ENCODE measurements around the gene DAZAP2. TPM values are rescaled to one million over a fixed set of nuclear protein-coding genes. Genes with fewer than 3 reads are reported as not detected.
A peak's percentile ranks its signal among the peaks of the same experiment; 100 is the strongest.

Gene DAZAP2
- total and polyA plus RNA-seq, 9 of the 15 experiments (the other 6 are each of a cell fraction or from before 2014, with no cell fraction given) = 116 to 668 (median 227) TPM

DNA sequence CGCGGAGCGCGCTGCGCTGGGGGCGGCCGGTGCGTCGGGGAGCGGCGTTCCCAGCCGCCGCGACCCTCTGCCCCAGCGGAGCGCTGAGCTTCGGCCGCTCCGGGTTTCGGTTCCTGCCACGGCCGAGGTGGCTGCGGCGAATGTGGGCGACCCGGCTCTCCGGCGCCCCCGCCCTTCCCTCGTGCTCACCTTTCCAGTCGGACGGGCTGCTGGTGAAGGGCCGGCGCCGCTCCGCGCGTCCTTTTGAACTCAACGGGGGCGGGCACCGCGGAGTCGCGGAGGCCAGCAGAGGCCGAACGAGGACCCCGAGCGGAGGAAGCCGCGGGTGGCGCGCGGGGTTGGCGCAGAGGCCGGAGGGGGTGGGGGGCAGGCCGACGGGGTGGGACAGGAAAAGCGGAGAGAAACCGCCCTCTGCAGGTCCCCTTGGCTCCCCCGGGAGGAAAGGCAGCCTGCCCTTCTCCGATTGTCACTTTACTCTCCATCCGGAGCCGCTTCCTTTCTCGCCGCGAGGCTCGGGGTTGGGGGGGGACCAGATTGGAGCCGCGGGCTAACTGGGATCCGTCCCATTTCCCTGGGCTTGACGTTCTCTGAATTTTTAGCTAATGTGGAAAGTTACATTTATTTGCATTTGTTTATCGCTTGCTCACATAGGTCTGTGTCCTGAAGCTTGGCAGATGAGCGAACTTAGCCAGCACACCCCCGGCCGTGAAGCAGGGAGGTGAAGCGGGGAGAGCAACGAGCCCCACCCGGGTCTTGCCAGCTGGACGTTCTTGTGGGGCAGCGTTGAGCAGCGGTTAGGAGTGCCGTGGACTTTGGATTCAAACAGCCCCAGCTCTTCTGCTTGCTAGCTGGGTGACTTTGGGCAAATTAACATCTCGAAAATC lies 31.7 kb downstream of the DAZAP2 start, which contains the start of gene SMAGP (continued):
- TF ChIP-seq TSC22D4 (tag; IDR thresholded peaks at IDR 0.05) (no peak), ZNF384 (IDR thresholded peaks at IDR 0.05; ENCODE audit: low read depth, low read length) (no peak), ZNF431 (CRISPR knock-in tag; IDR thresholded peaks at IDR 0.05) (peak; percentile 40; the same call in 1 of the 2 replicates), RBM34 (IDR thresholded peaks at IDR 0.05; ENCODE audit: borderline replicate concordance, insufficient read depth, low read length) (no peak), FOSL1 (tag; conservative IDR thresholded peaks at IDR 0.05) (no peak), EWSR1 (IDR thresholded peaks at IDR 0.05; ENCODE audit: borderline replicate concordance, low read depth, partially characterized antibody) (no peak), SIX5 (IDR thresholded peaks at IDR 0.05; ENCODE audit: borderline replicate concordance in 1 of 2, insufficient read depth in 1 of 2, low read depth in 1 of 2, low read length in 2 of 2) (no peak), MAZ (CRISPR knock-in tag; conservative IDR thresholded peaks at IDR 0.05 in 1 of 2, IDR thresholded peaks at IDR 0.05 in 1 of 2) (peak in 1 of 2 experiments; percentile 83; a peak in 3 of 4 replicates), U2AF2 (optimal IDR thresholded peaks at IDR 0.05; ENCODE audit: low read depth, low read length) (no peak)
- TF ChIP-seq, protein P1, sequence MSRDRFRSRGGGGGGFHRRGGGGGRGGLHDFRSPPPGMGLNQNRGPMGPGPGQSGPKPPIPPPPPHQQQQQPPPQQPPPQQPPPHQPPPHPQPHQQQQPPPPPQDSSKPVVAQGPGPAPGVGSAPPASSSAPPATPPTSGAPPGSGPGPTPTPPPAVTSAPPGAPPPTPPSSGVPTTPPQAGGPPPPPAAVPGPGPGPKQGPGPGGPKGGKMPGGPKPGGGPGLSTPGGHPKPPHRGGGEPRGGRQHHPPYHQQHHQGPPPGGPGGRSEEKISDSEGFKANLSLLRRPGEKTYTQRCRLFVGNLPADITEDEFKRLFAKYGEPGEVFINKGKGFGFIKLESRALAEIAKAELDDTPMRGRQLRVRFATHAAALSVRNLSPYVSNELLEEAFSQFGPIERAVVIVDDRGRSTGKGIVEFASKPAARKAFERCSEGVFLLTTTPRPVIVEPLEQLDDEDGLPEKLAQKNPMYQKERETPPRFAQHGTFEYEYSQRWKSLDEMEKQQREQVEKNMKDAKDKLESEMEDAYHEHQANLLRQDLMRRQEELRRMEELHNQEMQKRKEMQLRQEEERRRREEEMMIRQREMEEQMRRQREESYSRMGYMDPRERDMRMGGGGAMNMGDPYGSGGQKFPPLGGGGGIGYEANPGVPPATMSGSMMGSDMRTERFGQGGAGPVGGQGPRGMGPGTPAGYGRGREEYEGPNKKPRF (IDR thresholded peaks at IDR 0.05; ENCODE audit: low read depth, low read length) = no peak
- TF ChIP-seq, protein P2, sequence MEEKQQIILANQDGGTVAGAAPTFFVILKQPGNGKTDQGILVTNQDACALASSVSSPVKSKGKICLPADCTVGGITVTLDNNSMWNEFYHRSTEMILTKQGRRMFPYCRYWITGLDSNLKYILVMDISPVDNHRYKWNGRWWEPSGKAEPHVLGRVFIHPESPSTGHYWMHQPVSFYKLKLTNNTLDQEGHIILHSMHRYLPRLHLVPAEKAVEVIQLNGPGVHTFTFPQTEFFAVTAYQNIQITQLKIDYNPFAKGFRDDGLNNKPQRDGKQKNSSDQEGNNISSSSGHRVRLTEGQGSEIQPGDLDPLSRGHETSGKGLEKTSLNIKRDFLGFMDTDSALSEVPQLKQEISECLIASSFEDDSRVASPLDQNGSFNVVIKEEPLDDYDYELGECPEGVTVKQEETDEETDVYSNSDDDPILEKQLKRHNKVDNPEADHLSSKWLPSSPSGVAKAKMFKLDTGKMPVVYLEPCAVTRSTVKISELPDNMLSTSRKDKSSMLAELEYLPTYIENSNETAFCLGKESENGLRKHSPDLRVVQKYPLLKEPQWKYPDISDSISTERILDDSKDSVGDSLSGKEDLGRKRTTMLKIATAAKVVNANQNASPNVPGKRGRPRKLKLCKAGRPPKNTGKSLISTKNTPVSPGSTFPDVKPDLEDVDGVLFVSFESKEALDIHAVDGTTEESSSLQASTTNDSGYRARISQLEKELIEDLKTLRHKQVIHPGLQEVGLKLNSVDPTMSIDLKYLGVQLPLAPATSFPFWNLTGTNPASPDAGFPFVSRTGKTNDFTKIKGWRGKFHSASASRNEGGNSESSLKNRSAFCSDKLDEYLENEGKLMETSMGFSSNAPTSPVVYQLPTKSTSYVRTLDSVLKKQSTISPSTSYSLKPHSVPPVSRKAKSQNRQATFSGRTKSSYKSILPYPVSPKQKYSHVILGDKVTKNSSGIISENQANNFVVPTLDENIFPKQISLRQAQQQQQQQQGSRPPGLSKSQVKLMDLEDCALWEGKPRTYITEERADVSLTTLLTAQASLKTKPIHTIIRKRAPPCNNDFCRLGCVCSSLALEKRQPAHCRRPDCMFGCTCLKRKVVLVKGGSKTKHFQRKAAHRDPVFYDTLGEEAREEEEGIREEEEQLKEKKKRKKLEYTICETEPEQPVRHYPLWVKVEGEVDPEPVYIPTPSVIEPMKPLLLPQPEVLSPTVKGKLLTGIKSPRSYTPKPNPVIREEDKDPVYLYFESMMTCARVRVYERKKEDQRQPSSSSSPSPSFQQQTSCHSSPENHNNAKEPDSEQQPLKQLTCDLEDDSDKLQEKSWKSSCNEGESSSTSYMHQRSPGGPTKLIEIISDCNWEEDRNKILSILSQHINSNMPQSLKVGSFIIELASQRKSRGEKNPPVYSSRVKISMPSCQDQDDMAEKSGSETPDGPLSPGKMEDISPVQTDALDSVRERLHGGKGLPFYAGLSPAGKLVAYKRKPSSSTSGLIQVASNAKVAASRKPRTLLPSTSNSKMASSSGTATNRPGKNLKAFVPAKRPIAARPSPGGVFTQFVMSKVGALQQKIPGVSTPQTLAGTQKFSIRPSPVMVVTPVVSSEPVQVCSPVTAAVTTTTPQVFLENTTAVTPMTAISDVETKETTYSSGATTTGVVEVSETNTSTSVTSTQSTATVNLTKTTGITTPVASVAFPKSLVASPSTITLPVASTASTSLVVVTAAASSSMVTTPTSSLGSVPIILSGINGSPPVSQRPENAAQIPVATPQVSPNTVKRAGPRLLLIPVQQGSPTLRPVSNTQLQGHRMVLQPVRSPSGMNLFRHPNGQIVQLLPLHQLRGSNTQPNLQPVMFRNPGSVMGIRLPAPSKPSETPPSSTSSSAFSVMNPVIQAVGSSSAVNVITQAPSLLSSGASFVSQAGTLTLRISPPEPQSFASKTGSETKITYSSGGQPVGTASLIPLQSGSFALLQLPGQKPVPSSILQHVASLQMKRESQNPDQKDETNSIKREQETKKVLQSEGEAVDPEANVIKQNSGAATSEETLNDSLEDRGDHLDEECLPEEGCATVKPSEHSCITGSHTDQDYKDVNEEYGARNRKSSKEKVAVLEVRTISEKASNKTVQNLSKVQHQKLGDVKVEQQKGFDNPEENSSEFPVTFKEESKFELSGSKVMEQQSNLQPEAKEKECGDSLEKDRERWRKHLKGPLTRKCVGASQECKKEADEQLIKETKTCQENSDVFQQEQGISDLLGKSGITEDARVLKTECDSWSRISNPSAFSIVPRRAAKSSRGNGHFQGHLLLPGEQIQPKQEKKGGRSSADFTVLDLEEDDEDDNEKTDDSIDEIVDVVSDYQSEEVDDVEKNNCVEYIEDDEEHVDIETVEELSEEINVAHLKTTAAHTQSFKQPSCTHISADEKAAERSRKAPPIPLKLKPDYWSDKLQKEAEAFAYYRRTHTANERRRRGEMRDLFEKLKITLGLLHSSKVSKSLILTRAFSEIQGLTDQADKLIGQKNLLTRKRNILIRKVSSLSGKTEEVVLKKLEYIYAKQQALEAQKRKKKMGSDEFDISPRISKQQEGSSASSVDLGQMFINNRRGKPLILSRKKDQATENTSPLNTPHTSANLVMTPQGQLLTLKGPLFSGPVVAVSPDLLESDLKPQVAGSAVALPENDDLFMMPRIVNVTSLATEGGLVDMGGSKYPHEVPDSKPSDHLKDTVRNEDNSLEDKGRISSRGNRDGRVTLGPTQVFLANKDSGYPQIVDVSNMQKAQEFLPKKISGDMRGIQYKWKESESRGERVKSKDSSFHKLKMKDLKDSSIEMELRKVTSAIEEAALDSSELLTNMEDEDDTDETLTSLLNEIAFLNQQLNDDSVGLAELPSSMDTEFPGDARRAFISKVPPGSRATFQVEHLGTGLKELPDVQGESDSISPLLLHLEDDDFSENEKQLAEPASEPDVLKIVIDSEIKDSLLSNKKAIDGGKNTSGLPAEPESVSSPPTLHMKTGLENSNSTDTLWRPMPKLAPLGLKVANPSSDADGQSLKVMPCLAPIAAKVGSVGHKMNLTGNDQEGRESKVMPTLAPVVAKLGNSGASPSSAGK (IDR thresholded peaks at IDR 0.05) = peak; percentile 23

Data from K562 (cell line).